Left renal pelvis (tissue), 4 donors: ENCODE data around the gene GPR135. TPM values are rescaled to one million over a fixed set of nuclear protein-coding genes. Genes with fewer than 3 reads are reported as not detected.
A peak's percentile ranks its signal among the peaks of the same experiment; 100 is the strongest.

Experiments used
- DNase-seq, 4 donors: peaks; one replicate each; pipeline ENCODE4 v3.0.0-alpha.2; 2013; ENCODE audit warnings: low read depth in 4 of 4, low spot score in 3 of 4
- polyA plus RNA-seq, 4 donors: library from polyadenylated mRNA; unstranded; fragments of 120-200 nt; gene quantifications; one replicate each; pipeline ENCODE4 v1.2.1, GENCODE V29; 2013; ENCODE audit not compliant: insufficient read length in 4 of 4

The GPR135 gene, protein sequence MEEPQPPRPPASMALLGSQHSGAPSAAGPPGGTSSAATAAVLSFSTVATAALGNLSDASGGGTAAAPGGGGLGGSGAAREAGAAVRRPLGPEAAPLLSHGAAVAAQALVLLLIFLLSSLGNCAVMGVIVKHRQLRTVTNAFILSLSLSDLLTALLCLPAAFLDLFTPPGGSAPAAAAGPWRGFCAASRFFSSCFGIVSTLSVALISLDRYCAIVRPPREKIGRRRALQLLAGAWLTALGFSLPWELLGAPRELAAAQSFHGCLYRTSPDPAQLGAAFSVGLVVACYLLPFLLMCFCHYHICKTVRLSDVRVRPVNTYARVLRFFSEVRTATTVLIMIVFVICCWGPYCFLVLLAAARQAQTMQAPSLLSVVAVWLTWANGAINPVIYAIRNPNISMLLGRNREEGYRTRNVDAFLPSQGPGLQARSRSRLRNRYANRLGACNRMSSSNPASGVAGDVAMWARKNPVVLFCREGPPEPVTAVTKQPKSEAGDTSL
- polyA plus RNA-seq: 1 to 10 TPM; 4.0 to 9.3 (median 5.0) TPM

DNA sequence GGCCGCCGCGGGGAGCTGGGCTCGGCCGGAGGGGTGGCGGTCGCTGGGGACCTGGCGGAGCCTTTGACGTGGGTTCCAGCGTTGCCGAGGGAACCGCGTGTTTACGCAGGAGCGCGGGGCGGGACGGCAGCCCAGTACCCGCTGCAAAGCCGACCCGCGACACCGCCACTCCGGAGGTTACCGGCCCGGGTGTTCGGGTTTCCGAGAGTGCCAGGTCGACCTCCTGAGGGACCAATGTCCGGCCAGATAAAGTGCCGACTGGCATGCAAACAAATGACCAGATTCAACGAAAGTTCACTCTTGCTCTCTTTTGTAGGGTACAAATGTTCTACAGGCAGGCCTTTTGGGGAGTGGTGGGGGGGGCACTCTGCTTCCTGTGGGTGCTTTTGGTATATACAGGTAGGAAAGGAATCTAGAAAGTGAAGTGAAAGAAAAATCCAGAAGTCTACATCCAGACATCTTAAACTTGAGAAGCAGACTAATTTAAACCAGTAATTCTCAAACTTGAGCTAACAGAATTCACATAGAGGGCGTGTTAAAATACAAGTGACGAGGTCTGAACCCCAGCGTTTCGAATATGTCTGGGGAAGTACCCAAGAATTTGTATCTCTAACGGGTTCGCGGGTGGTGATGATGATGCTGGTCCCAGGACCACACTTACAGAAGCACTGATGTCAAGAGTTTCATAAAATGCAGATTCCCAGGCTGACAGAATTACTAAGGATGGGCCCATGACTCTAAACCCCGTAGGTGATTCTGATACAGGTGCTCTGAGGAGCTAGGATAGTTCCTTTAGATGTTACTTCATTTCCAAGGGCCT is at the start of gene GPR135:
GPR135 (minus strand) TSS at position 65 of the 820 bp plus-strand sequence. CDS start 154 bp downstream, outside the sequence.
- DNase-seq: peak in 2 of 4 donors; percentile 33 to 44

DNA sequence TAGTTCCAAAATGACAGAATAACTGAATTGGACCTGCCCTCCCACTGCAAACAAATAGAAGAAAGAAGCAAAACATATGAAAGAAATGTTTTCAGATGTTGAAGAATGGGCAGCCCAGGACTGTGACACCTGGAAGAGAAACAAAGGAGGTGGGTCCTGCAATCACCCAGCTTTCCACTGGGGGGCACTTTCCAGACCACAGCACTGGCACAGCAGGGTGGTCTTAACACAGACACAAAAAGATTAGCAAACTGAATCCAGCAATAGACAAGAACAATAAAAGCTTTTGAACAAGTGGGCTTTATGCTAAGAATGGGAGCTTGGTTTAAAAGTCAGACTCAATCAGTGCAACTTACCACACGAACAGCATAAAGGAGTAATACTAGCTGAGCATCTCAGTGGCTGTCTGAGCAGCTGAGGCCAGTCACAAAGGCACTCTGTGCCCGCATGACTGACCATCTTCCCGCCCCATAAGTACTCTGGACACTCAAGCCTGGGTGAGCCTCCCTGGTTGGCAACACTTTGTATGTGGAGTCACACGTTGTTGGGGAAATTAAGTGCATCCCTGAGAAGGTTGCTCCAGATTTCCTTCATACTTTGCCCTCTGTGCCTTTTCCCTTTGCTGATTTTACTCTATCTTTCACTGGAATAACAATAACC is 46.9 kb upstream of the GPR135 start:
- DNase-seq: no peak

DNA sequence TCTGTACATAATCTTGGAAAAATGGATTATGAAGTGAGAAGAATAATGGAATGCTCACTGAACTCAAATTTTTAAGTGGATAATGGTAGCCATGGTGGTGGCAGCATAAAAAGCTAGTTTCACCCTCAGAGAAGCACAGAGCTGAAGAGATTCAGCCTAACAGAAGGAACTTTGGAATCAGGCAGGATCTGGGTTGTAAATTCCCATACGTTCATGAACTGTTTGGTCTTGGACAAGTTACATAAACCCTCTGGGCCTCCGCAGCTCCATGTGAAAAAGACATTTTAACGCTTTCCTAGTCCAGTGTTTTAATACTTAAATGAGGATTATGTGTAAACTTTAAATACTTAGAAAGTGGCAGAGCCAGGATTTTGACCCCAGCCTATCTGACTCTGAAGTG is 45.8 kb upstream of the GPR135 start:
- DNase-seq: no peak

DNA sequence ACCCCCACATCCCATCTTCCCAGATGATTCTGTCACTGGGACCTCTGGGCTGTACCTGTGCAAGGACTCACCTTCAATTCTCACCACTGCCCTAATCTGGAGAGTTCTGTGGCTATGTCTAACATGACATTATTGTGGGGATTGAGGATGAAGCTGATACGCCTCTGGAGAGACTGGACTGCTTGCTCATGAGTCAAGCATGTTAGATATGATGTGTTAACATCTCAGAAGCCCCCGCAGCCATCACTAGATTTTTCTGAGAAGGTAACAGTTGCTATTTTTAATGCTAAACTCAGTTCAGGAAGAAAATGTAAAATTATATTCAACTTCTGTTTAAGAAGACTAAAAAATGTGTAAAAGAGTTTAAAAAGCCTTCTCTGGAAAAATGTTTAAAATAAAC is 44.8 kb upstream of the GPR135 start:
- DNase-seq: no peak

DNA sequence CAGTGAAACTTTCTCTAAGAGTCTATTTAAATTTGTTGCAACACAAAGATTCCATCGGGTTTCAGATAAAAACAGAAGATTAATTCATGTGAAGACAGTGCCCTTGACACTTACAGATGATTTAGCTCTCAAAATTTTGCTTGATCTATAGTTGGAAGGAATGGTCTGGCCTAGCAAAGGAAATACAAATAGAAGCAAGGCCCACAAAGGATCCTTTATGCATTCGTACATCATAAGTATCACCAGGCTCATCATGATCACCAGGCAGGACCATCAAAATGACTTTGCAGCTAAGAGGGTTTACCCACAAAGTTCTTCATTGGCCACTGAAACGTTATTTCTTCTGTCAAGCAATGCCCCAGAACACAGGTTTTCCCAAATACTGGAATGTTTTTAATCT is 43.9 kb upstream of the GPR135 start:
- DNase-seq: no peak

DNA sequence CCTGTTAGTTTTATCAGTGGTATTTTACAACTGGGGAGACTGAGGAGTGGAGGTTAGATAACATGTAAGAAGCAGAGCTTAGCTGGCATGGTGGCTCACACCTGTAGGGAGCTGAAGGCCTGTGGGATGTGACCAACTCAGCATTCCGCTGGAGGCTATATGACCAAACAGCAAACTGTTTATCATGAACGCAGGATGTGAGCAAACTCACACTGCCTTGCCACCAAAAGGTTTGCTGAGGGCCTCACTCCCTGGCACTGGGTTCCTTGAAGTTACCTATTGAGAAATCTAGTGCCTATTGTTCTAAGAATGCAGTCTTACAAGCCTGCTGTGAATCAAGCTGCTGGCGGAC is 42.5 kb upstream of the GPR135 start:
- DNase-seq: no peak

DNA sequence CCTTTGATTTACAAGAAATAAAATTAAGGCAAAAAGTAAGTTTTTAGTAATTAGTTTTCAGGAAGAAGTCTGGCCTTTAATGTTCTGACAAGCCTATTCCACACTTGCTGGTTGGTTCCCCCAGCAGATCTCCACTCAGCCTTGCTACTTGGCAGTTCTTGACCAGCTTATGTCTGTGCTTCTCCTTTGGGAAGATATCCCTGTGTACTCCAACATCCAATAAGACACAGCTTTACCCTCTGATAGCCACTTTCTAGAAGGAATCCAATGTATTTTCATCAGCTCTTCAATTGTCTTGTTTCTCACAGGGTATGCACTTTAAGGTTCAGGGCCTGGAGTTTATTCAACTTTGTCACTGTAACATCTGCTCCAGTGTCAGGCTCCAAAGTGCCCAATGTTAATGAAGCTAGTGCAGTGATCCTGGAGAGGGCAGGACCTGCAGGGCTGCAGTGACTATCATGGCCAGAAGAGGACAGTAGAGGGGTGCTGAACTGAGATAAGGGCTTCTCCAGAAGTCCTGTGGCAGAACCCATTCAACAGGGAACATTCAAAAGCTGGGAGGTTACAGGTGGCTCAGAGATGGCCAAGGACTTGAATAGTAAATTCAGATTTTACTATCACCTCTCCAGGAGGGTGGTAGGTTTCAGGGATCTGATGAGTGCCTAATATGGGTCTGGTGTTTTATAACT is 42.0 kb upstream of the GPR135 start:
- DNase-seq: peak in 1 of 4 donors; percentile 36

DNA sequence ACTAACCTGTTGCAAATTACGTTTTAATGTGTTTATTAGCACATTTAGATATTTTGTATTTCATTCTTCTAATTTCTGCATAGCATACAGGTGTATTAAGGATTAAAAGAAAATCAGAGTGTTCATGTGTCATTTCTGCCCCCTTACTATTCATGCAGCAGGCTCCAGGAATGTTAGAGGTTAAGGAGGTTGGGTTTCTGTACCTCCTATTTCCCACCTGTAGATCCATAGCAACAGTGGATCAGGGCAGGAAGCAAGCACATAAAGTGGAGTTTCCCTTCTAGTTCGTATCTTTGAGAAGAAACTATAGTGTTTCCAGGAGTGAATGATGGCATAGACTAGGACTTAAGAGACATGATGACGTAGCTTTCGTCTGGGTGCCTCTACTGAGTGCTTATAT is 38.1 kb upstream of the GPR135 start:
- no peak for DNase-seq

DNA sequence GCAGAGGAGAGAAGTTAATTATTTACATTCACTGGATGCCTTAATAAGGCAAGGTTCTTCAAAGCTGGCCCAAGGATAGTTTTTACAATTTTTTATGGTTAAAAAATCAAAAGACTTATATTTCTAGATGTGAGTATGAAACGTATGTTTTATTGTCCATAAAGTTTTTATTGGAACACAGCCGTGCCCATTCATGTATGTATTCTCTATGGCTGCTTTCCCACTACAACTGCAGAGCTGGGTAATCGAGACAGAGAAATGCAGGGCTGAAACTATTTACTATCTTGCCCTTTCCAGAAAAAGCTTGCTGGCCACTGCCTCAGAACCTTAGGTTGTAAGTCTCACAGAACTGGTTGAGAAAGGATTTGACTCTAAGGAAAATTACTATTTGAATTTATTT is 35.6 kb upstream of the GPR135 start:
- DNase-seq: no peak

DNA sequence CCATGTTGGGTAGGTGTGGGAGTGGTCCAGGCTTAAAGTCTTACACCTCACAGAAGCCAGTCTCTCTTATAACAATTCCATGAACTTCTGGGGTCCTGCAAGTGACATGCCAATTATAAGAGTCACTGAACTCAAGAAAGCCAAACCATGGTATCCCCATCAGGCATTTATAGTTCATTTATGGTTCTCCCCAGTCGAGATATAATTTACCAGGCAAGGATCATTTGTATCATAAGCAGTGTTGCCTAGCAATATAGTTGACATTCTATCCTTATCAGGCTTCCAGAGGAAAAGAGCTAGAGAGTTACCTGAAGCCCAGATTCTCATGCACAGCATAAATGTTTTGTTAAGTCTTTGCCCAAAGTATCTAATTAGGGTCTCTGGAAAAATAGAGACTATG is 27.2 kb upstream of the GPR135 start:
- DNase-seq: no peak

DNA sequence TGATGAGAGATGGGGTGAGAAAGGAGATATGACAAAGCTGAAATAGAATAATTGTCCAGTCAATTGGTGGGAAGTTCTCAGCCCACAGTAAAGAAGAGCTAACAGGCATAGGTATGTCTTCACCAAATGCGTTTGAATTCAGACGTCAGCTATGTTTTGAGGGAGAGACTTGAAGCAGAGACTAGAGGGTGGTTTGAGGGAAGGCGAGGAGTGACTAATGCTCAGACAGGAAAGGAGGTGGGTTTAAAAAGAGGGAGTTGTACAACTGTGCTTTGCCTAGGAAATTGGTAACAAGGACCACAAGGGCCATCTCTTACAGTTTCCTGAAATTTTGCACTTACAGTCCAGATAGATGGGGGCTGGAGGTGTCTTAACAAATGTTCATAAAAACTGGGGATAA is 25.6 kb upstream of the GPR135 start:
- no peak for DNase-seq

DNA sequence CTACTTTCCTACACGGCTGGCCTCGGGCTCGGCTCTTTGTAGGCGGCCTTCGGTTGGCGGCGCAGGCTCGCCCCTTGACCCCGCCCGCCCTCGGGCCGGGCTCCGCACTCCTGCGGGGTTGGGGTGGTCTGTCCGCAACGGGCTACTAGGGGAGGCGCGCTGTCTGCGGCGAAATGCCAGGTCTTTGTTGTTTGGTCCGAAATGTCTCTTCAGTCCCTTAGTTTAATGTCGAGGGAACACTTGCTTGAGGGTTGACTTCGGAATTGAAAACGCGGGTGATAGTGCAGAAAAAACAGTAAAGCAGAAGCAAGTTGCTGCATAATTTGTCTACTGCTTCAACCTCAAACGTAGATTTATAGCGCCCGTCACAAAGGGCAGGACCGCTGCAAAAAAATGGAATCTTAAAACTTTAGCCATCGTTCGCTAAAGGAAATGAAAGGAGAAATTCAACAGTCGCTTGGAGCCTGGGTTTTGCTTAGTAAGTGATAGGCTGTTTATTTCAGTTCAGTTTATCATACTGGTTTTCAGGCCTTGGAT is 19.5 kb upstream of the GPR135 start:
- DNase-seq: peak in 1 of 4 donors; percentile 42

DNA sequence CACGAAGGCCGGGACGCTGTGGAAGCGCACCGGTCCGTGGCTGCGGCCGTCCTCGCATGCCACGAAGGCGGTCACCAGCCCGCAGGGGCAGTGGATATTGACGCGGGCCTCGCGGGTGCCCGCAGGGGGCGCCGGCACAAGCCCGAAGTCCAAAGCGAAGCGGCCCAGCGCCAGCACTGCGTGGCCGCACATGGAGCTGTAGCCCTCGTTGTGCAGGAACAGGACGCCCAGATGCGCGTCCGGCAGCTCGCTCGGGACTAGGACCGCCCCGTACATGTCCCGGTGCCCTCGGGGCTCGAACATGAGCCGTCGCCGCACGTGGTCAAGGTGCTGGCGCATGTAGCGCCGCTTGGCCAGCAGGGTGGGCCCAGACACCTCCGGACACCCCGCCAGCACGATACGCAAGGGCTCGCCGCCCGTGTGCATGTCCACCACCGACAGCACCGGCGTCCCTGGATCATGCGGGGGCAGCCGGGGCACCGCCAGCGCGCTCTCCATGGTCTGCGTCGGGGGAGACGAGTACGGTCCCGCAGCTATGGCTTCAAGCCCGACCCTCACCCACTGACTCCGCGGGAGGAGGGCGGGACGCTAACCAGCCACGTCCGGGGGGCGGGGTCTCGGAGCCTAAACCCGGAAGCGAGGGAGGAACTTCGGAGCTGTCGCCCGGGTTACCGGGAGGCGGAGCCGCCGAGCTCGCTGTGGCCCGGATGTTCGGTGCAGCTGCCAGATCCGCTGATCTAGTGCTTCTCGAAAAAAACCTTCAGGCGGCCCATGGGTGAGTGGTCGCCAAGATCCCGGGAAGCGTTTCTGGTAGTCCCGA is 18.8 kb upstream of the GPR135 start, which contains the start of the genes JKAMP and L3HYPDH:
JKAMP (plus strand) TSS at position 699 of the 820 bp plus-strand sequence; CDS start at position 772, 73 bp downstream.
L3HYPDH (minus strand) TSS at position 590 of the 820 bp plus-strand sequence; CDS start at position 498, 92 bp downstream.
- DNase-seq: peak; percentile 89 to 95 (median 94)

DNA sequence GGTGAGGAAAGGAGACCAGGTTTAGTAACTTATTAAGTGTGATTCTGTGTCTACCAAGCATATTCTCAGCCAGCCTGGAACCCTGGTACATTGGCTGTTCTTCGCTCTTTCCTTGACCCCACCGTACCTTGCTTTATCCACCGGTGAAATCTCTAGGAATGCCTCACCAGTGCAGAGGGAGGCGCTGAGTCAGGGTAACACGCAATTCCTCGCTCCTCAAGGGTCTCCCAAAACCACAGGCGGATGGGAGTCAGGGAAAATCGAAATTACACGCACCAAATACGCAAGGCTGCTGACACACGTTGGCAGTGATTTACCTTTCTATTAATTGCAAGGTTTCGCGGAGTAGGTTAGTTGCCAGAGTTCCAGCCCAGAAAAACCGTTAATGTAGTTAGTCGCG is 18.2 kb upstream of the GPR135 start:
- DNase-seq: peak in 2 of 4 donors; percentile 25 to 27

DNA sequence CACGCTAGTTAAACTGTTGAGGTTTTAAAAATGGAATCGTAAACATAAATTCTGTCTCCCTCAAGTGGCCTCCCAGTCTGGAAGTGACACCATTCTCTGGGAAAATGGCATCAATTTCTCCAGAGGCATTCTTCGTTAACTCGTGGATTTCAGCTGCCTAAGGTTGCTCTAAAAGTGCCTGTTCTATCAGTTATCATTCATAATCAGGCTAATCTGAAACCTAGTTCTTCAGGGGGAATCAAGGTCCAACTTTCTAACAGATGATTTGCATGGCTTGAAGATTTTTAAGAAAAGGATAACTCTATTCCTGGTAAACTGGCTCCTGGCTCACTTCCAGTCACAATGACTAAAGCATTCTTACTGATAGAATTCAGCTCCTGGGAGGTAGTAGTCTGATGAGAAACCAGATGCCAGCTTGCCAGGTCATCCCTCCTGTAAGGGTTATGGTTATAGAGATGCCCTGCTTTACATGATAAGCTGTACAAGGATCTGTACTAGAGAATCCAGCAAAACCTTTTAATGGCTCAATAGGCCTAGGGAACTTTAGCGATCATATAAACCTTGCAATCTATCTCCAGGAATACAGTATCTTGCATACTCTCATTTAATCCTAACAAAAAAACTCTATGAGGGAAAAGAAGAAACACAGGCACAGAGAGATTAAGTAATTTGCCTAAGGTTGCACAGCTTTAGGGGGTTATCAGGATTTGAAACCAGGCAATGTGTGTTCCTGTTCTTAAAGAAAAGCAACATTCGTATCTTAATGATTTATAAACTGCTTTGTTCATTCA is 17.6 kb upstream of the GPR135 start:
- DNase-seq: no peak

DNA sequence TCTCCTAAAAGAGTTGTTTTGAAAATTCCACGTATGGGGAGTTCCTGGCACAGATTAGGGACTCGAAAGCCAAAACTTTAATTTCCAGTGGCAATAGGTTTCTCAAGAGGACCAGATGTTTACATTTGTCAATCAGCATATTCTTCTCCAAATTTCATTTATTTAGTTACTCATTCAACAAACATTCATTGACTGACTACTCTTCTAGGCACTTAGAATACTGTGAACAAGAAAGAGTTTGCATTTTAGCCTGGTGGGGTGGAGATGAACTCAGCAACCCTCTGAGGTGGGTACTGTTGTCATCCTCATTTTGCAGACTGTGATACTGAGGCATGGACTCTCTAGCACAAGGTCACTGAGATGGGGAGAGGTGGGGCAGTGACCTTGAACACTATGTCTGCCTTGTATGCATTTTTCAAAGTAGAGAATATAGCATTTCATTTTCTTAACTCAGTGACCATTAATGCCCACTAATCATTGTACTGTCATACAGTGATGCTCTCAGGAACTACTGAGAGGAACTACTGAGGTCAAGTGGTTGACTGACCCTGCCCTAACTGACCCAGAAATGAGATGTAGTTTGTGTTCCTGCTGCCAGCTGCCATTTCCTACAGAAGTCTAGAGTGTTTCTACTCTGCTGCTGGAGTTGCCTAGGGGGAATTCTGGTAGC is 16.8 kb upstream of the GPR135 start:
- DNase-seq: no peak

DNA sequence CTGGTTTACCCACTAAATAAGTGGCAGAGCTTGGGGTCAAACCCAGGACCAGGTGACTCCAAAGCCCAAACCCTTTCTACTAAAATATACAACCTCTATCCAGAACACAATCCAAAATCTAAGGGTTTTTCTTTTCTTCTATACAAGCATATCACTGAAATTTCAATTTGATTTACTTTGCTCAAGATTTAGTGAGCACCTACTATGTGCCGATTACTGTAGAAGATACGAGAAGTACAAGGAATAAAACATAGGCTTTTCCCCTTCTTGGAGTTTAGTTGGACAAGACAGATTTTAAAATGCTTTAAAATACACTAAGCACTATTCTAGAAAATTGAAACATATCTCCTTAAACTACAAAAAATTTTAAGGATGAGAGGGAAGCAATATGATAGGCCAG is 16.2 kb upstream of the GPR135 start:
- DNase-seq: no peak

DNA sequence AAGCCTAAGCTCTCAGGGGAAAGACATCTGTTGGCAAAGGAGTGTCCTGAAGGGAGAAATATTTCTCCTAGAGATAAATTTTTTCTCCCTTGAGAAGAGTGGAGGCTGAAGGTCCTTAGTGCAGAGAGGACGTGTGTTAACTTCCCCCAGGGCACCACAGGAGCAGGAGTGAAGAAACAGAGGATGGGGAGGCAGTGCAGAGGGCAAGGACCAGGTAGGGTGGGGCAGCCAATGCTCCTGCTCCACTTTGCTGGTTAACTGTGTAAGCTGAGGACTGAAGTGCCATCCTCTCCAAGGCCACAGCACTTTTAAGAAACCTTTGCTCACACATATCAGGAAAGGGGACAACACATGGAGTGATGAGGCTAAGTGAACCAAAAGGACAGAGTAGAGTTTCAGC is 15.0 kb upstream of the GPR135 start:
- DNase-seq: no peak
